ENCODE data around the gene HKDC1.
"Not testable (repeated sequence)": the region's sequence is repeated elsewhere in the genome, so short reads cannot be mapped to it uniquely, and the experiment has no call there.

HKDC1 gene

DNA sequence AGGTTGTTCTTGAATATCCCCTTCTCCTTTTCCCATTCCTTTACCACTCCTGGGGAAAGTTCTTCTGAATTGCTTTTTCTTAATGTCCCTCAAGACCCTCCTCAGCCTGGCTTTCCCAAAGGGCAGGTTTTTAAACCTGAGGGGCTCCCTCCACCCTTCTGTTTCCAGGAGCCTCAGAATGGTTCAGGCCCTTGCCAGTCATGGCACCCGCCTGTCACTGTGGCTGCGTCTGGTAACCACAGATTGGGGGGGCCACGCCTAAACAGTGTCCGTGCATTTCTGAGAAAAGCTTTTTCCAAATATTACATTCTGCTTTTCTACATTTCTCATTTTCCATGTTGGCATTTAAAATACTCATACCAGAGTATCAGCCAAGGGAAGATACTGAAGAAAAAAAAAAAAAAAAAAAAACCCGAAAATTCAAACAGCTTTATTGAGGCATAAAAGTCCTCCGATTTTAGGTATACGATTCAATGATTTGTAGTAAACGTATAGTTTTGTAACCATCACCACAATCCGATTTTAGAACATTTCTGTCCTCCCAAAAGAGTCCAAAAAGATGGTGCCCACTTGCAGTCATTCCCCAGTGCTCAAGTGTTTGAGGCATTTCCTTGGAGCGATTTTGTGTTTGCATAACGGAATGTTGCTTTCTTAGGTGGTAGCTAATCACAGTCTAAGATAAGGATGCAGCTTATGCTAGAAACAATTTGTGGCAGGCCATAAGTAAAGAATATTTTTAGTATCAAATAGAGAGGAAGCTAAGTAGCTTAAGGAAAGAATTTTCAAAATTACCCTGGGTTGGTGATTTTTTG, 22.1 kb downstream of the HKDC1 start:
- DNase-seq (ENCODE audit: low read depth, low spot score), result no peak

DNA sequence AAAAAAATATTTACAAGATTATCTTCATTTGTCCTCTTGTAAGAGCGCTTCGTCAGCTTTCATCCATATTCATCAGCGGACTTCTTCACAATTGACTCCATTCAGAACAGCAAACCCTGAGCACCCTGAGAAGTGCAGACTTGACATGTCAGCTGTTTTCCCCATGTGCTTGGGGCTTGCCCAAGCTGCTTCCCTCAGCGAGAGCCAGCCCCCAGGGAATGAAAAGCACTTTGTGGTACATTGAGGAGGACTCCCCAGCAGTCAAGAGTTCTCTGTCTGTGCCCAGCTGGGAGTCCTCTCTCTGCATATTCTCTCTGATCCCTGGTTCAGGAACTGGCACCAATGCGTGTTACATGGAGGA, 22.7 kb downstream of the HKDC1 start:
- no peak for DNase-seq (ENCODE audit: low read depth, low spot score)

DNA sequence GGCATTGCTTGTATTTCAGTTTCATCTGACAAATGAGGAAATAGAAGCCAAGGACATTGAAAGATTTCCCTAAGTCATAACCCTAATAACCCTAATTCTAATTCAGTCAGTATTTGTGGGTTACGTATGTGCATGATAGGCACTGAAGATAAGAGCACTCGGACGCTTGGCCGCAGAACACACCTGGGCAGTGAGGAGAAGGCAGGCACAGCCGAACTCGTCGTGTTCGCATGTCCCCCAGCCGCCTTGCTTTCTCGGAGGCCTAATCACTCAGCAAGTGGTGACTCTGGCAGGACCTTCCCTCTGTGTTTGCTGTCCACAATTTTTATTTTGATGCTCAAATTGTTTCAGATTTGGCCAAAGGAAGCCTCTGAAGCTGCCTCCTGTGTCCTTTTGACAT, 23.7 kb downstream of the HKDC1 start:
- no peak for DNase-seq (ENCODE audit: low read depth, low spot score)

DNA sequence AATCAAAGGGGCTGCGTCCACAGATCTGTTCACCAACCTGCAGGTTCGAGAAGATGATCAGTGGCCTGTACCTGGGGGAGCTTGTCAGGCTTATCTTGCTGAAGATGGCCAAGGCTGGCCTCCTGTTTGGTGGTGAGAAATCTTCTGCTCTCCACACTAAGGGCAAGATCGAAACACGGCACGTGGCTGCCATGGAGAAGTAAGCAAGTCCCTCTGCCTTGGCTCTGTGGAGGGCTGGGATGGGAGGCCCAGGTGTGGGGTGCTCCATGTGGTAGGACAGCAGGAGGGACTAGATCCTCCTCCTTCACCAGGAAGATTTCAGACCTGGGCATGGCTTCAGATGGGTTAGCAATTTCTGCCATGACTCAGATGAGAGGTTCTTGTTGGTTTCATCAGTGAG, 25.9 kb downstream of the HKDC1 start:
- DNase-seq (ENCODE audit: low read depth, low spot score), result no peak

DNA sequence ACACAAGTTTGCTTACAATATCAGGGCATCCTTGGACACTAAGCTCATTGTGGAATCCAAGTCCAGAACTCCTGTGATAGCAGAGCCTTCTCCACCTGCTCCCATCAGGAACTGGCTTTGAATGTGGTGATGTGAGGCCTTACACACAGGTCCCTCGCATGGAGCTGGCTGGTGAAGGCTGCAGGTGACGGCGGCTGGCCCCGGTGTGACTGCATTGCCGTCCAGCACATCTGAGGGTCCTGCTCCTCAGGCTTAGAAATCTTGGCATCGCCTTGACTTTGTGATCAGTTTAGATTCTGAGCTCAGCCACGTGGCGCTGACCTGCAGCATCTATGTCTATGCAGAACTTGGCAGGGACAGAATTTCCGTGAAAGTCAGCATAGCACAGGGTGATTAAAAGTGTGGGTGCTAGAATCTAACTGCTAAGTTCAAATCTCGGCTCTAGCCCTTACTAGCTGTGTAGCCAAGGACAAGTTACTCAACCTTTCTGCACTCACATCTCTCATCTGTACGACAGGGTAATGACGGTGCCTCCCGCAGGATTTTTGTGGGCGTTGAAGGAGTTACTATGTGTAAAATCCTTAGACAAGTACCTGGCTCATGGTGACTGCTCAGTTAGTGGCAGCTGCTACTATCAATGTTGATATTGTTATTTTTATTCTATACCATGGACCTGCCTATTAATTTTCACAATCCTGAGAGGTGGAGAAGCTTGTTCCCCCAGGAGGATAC, 26.6 kb downstream of the HKDC1 start:
- DNase-seq (ENCODE audit: low read depth, low spot score), result no peak

DNA sequence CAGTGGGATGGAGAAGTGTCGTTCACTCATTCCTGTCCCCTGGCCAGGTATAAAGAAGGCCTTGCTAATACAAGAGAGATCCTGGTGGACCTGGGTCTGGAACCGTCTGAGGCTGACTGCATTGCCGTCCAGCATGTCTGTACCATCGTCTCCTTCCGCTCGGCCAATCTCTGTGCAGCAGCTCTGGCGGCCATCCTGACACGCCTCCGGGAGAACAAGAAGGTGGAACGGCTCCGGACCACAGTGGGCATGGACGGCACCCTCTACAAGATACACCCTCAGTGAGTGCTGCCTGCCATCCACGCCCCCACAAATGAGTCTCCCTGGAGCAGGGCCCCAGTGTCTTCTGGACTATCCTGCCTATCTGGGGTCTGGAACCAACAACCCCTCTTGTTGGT, 27.2 kb downstream of the HKDC1 start:
- DNase-seq (ENCODE audit: low read depth, low spot score), result no peak

DNA sequence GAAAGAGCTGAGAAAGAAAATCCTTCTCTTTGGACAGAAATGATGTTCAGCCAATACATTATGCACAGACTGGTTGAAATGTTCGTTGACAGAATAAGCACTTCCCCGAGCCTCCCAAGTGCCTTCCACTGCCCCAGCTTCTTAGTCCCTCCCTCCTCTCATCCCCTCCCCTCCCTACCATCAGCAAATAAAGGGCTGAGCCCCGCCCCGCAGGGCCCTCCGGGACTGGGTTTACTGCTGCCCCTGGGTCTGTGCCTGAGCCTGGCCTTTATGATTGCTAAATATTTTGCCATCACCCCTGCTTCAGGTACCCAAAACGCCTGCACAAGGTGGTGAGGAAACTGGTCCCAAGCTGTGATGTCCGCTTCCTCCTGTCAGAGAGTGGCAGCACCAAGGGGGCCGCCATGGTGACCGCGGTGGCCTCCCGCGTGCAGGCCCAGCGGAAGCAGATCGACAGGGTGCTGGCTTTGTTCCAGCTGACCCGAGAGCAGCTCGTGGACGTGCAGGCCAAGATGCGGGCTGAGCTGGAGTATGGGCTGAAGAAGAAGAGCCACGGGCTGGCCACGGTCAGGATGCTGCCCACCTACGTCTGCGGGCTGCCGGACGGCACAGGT, 28.1 kb downstream of the HKDC1 start:
- no peak for DNase-seq (ENCODE audit: low read depth, low spot score)

- no peak for DNase-seq (ENCODE audit: low read depth, low spot score)
These were observed 29.9 kb downstream of the HKDC1 start for GRCh38 chr10:69250041-69250440.

DNA sequence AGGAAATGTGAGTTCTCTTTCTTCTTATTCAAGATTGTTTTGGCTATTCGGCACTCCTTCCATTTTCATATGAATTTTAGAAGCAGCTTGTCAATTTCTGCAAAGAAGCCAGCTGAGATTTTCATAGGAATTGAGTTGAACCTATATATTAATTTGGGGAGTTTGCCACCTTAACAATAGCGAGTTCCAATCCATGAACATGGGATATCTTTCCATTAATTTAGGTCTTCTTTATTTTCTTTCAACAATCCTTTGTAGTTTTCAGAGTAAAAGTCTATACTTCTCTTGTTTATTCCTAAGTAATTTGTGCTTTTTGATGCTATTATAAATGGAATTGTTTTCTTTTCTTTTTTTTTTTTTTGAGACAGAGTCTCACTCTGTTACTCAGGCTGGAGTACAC, 31.3 kb downstream of the HKDC1 start:
- DNase-seq (ENCODE audit: low read depth, low spot score), result not testable (repeated sequence)

DNA sequence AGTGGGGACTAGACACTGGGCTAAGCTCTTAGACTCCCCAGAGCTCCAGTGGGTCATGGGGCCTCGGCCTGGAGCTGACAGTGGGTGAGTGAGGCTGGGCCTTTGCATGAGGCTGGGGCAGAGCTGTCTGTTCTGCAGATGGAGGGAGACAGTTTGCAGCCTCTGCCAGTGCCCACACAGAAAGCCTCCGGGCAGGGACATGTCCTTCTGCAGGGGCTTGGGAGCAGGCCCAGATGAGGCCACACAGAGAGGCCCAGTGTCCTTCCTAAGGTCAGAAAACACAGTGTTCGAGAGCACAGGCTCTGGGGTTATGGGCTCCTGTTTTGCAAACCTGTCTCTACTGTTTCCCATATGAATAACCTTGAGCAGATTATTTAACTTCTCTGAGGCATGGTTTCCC, 33.0 kb downstream of the HKDC1 start:
- DNase-seq (ENCODE audit: low read depth, low spot score), result no peak

DNA sequence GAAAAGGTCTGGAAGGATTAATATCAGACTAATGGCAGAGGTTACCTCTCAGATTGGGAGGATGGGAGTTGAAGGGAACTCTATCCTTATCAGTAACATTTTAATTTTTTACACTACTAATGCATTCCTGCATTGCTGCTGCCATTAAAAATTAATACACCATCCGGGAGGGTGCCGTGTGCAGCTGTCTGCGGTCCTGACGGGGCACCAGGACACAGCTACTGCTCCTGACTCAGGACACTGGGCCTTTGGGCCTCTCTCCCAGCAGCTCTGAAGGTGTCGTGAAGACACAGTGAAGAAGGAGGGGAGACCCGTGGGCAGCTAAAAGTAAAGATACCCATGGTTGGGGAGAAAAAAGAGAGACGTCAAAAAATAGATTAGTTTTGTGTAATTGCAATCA, 34.7 kb downstream of the HKDC1 start:
- DNase-seq (ENCODE audit: low read depth, low spot score), result no peak

GRCh38 chr10:69259547-69260243, 39.6 kb downstream of the HKDC1 start:
- no peak for DNase-seq (ENCODE audit: low read depth, low spot score)

DNA sequence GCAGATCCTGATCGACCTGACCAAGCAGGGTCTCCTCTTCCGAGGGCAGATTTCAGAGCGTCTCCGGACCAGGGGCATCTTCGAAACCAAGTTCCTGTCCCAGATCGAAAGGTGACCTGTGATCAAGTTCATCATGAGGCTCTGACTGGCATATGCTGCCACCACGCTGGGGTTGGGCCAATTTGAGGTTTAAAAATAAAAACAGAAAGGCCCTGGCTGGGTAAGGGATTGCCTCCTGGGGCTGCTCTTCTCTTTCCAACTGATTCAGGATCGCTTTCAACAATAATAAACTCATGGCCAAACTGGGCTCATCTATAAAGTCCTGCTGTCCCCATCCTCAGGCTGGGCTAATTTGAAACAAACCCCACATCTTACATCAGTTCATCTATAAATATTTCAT, 41.1 kb downstream of the HKDC1 start:
- no peak for DNase-seq (ENCODE audit: low read depth, low spot score)

- no peak for DNase-seq (ENCODE audit: low read depth, low spot score)
These were observed 42.2 kb downstream of the HKDC1 start for GRCh38 chr10:69262292-69262751.

- DNase-seq (ENCODE audit: low read depth, low spot score), result no peak
These were observed 45.4 kb downstream of the HKDC1 start for GRCh38 chr10:69265521-69265920.

DNA sequence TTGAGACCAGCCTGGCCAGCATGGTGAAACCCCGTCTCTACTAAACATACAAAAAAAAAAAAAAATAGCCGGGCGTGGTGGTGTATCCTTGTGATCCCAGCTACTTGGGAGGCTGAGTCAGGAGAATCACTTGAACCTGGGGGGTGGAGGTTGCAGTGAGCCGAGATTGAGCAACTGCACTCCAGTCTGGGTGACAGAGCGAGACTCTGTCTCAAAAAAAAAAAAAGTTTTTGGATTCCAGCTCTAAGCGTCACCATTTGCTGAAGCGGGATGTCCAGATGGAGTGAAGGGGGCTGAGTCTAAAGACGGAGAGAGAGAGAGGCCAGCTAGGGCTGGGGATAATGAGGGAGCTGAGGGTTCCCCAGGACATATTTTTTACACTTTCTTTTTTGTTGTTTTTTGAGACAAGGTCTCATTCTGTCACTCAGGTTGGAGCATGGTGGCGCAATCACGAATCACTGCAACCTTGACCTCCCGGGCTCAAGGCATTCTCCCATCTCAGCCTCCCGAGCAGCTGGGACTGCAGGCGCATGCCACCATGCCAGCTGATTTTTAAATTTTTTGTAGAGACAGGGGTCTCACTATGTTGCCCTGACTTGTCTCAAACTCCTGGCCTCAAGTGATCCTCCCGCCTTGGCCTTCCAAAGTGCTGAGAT, 48.8 kb downstream of the HKDC1 start:
- DNase-seq (ENCODE audit: low read depth, low spot score), result no peak

DNA sequence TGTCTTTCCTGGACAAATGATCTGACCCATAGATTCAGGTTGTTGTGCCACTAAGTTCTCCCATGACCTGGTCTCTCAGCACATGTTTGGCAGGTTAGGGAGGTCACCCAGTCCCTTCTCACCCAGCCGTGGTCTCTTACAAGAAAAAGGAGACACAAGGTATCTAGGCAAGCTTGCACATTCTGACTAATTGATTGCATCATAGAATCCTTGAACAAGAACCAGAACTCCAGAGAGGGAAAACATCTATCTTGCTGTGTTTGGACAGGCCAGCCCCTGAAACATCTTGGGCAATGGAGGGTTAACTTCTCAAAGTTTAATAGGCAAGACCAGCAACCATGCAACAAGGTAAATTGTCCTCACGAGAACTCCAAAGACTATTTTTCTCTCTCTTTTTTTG, 49.6 kb downstream of the HKDC1 start:
- DNase-seq (ENCODE audit: low read depth, low spot score), result no peak

DNA sequence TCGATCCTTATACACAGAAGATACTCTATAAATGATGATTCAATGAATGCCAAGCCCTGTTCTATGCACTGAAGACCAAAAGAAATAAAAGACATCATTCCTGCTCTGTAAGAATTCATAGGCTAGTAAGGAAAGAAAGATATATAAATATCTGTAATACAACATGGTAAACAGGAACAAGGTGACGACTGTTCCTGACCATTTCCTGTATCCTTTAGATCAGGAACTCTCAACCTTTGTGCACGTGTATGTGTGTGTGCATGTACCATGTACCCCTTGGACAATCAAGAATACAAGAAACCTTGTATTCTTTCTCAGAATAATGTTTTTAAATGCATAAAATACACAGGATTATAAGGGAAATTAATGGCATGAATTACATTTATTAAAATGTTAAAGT, 50.9 kb downstream of the HKDC1 start:
- DNase-seq (ENCODE audit: low read depth, low spot score), result no peak

DNA sequence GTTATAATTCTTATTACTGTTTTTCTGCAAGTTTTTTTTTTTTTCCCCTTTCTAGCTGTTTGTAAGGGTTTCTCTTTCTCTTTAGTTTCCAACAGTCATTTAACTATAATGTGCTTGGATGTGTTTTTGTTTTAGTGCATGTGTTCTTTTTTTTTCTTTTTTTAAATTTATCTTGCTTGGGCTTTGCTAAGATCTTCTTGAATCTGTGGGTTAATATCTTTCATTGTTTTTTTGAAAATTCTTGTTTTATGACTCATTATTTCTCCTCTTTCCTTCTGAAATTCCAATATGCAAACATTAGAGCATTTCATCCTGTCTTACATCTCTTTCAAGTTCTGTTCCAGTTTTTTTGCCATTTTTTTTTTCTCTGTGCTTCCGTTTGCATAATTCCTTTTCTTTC, 52.5 kb downstream of the HKDC1 start:
- DNase-seq (ENCODE audit: low read depth, low spot score), result no peak

- no peak for DNase-seq (ENCODE audit: low read depth, low spot score)
These were observed 55.3 kb downstream of the HKDC1 start for GRCh38 chr10:69275444-69275843.

DNA sequence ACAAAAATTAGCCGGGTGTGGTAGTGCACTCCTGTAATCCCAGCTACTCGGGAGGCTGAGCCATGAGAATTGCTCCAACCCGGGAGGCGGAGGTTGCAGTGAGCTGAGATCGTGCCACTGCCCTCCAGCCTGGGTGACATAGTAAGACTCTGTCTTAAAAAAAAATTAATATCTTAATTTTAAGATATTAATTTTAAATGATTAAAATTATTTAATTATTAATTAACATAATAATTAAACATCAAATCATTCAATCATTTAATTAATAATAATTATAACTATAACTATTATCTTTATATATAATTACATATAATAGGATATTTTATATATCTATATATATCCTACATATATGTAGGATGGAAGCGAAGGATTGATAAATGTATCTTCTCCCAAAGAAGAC, 56.4 kb downstream of the HKDC1 start:
- DNase-seq (ENCODE audit: low read depth, low spot score), result no peak
